GM18508 (cell line): ENCODE measurements around the gene DSC2.

Experiments used
- ATAC-seq: cut with Tn5 transposase; IDR thresholded peaks from one replicate; pipeline ENCODE4 v1.9.1; 2021; ENCODE audit warnings: moderate number of reproducible peaks; ENCODE audit not compliant: insufficient read depth, unreplicated experiment

DSC2 gene

DNA sequence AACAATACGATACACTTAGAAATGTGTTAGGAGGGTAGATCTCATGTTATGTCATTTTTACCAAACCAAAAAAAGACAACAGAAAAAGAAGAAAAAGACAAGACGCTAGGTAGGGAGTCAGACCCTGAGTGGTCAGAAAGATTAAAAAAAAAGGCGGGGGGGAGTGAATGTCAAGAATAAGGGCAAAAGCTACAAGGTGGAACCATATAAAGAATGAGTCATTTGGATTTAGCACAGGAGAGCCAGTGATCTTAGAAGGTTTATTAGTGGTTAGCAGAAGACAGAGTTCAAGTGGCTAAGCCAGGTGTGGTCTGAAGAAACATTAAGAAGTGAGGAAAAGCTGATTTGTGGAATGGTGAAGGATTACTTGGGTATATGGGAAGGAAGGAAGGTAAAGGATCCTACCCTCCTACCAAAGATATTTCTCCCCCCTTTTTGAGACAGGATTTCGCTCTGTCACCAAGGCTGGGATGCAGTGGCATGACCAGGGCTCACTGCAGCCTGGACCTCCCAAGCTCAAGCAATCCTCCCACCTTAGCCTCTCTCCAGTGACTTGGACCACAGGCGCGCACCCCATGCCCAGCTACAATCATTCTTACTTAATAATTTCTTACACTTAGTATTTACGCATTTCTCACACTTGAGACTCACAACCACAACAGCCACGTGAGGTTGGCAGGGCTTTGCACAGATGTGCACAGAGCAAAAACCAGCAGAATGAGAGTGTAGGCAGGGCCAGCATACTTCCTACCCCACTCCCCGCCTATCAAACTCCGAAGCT, 2.6 kb downstream of the DSC2 start:
- no peak for ATAC-seq

GRCh38 chr18:31098878-31099277, 3.3 kb downstream of the DSC2 start:
- no peak for ATAC-seq

DNA sequence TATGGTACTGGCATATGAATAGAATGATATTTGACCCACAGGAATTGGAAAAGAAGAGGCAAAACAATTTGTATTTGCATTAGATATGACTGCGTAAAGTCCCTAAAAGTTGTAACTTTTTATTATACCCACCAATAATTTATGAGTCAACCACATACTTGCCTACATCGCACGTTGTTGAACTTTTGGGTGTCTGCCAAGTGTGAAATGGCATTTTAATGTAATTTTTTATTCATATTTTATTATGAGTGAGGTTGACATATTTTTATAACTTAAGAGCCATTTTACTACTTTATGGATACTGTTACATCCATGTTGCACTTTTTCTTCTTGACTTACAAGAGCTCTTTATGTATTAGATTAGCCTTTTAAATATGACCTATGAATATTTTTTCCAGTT, 4.6 kb downstream of the DSC2 start:
- no peak for ATAC-seq

- no peak for ATAC-seq
Measured at GRCh38 chr18:31093880-31094279, 8.3 kb downstream of the DSC2 start.

GRCh38 chr18:31093294-31093693, 8.9 kb downstream of the DSC2 start:
- ATAC-seq = no peak

- no peak for ATAC-seq
Measured at GRCh38 chr18:31091350-31091749, 10.9 kb downstream of the DSC2 start.

GRCh38 chr18:31088532-31088931, 13.7 kb downstream of the DSC2 start:
- no peak for ATAC-seq

GRCh38 chr18:31079973-31080372, 22.2 kb downstream of the DSC2 start:
- ATAC-seq = no peak

- no peak for ATAC-seq
Measured at GRCh38 chr18:31077878-31078277, 24.3 kb downstream of the DSC2 start.

DNA sequence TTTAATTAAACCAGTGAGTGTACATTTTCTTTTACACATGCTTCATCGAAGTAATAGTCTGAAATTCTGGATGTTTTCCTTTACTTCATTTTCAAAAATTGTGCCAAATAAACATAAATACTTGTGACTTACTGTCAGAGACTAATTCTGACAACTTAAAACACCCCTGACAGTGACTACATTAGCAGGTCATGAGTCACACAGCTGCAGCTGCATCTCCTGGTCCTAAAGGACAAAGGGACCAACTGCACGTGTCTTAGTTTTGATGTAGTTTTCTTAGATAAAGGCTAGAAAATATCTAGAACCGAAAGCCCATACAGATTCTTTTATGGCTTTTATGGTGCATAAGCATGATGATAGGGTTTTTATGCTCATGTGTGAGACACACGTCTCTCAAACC, 30.0 kb downstream of the DSC2 start:
- ATAC-seq = no peak

DNA sequence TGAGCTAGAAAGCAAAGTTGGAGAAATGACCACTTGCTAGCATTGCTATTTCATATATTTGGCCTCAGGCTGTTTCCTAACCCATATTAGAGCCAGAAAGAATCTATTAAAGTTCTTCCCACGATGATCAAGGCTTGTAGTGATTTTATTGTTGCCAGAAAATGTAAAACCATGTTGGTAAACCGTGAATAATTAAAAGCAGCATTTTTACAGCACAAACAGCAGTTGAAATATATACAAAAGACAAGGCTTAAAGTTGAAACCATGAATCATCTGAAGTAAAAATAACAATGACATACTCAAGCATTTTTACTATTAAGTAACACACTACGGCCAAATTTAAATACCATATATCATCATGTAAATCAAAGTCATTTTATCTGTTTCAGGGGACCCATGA, 32.0 kb downstream of the DSC2 start:
- ATAC-seq = no peak

GRCh38 chr18:31066266-31066665, 36.0 kb downstream of the DSC2 start:
- no peak for ATAC-seq

- no peak for ATAC-seq
Measured at GRCh38 chr18:31065036-31065773, 37.0 kb downstream of the DSC2 start.

GRCh38 chr18:31064130-31064529, 38.1 kb downstream of the DSC2 start:
- no peak for ATAC-seq

- ATAC-seq = no peak
Measured at GRCh38 chr18:31061945-31062344, 40.3 kb downstream of the DSC2 start.

DNA sequence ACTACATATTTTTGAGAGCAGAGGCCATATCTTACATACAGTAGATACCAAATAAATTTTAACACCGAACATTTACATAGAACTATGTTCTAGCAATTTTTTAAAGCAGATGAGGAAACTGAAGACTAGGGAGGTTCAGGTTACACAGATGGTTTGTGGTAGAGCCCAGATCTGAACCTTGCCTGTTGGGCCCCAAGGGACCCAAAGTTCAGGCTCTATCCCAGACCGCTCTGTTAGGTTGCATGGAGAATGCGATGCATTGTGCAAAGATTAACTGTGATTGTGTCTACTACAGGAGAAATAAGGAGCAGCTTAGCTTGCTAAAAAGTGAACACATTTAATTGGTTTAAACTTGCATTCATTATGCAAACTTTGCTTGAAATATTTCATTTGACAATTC, 43.3 kb downstream of the DSC2 start:
- no peak for ATAC-seq

GRCh38 chr18:31057917-31058316, 44.3 kb downstream of the DSC2 start:
- ATAC-seq = no peak

- ATAC-seq = no peak
Measured at GRCh38 chr18:31057051-31057450, 45.2 kb downstream of the DSC2 start.

- ATAC-seq = no peak
Measured at GRCh38 chr18:31056296-31056695, 45.9 kb downstream of the DSC2 start.

- no peak for ATAC-seq
Measured at GRCh38 chr18:31050635-31051034, 51.6 kb downstream of the DSC2 start.

GRCh38 chr18:31049189-31049588, 53.0 kb downstream of the DSC2 start:
- no peak for ATAC-seq

GRCh38 chr18:31048216-31048615, 54.0 kb downstream of the DSC2 start:
- ATAC-seq = no peak
